Left cardiac atrium (tissue), 4 donors: Measurements from ENCODE around the gene CLEC4F. TPM values are rescaled to one million over a fixed set of nuclear protein-coding genes. Genes with fewer than 3 reads are reported as not detected.
"Not testable (repeated sequence)": the region's sequence is repeated elsewhere in the genome, so short reads cannot be mapped to it uniquely, and the experiment has no call there.

Experiments used
- ATAC-seq, 2 donors: fragments of 200-7000 bp; cut with Tn5 transposase; one replicate each; pipeline ENCODE4 v1.9.1; 2020; ENCODE audit warnings: mild to moderate bottlenecking in 2 of 2, moderate library complexity in 2 of 2
- DNase-seq: peaks from one replicate; pipeline ENCODE4 v3.0.0-alpha.2; 2020
- intact Hi-C, 2 donors: fragments of 100-400 bp; cut with DNase I; formaldehyde crosslinking; loops; one replicate each; pipeline versions ENCODE4 v1.14.1 to v1.15.1; 2022 to 2023
- total RNA-seq, 2 donors: library from RNA; stranded (reverse); fragmentation: NEBNext Ultra II Directional; extraction: Animal tissue kit (Norgen Biotek cat#: 25700); gene quantifications; one replicate each; pipeline ENCODE4 v1.2.1, GENCODE V29; 2021
- donor health status: DM: no; HTN: yes; CAD: no.
- donor health status: DM: no; HTN: yes; CAD: no; lungs with severe emphysema.
- donor health status: DM: yes; HTN: yes; CAD: no.
- donor health status: Dilated cardiomyopathy.

Gene CLEC4F
- total RNA-seq, 2 donors from 2014 or later: 0.12 to 0.21 TPM

- intact Hi-C loops: no loop called here
- DNase-seq (no peak), ATAC-seq (no peak)
Measured at GRCh38 chr2:70828115-70828514, 7.7 kb upstream of the CLEC4F start.

GRCh38 chr2:70827388-70827787, 7.0 kb upstream of the CLEC4F start:
- intact Hi-C loops: no loop called here
- no peak for ATAC-seq
- no peak for DNase-seq

- ATAC-seq (no peak), DNase-seq (no peak)
- intact Hi-C loops: no loop called here
Measured at GRCh38 chr2:70826696-70827350, 6.4 kb upstream of the CLEC4F start.

DNA sequence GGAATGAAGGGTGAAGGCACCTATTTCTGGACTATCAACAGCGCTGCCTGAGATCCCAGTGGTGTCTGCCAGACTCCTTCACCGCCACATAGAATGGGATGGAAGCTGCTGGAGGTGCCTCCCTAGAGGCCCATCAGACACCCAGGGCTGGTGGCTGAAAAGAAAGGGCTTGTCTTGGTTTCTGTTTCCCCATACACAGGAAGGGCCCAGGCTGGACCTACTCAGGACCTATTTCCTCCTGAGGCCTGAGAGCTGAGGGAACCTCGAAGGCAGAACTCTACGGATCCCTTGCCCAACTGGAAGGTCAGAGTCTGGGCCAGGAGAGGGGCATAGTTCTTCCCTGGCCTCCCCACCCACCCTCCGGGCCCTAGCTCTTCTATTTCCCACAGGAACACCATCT, 2.9 kb upstream of the CLEC4F start:
- ATAC-seq (no peak), DNase-seq (no peak)
- intact Hi-C loops: no loop called here

- DNase-seq (no peak), ATAC-seq (no peak)
- intact Hi-C loops: no loop called here
Measured at GRCh38 chr2:70822843-70823242, 2.4 kb upstream of the CLEC4F start.

DNA sequence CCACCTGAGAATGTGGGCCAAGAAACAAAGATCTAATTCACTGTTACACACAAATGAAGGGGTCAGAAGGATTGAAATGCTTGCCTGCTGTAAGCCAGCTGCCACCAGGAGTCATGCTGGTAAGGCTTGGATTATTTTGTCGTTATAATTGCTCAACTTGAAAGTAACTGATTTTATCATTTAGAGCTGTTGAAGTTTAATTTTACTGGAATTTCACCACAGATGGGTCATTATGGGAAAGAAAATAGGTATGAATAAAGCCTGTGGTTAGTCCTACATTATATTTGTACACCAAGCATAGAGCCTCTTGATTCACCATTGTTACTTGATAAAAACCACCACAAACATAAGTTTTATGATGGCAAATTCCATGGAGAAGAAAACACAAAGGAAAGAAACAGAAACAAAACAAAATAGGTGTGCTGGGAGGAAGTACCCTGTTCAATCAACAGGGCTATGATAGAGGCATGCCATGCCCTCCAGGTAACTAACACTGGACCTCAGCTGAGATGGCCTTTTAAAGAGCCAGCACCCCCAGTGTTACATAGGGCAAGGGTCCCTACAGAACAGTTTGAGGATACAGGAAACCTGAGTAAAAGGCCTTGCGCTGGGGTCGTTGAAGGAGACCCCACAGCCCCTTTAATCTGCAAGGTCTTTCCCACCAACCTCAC, 3.0 kb downstream of the CLEC4F start:
- ATAC-seq (no peak), DNase-seq (no peak)
- intact Hi-C loops: no loop called here

- DNase-seq (no peak), ATAC-seq (no peak)
- intact Hi-C loops: no loop called here
Measured at GRCh38 chr2:70816726-70817125, 3.7 kb downstream of the CLEC4F start.

DNA sequence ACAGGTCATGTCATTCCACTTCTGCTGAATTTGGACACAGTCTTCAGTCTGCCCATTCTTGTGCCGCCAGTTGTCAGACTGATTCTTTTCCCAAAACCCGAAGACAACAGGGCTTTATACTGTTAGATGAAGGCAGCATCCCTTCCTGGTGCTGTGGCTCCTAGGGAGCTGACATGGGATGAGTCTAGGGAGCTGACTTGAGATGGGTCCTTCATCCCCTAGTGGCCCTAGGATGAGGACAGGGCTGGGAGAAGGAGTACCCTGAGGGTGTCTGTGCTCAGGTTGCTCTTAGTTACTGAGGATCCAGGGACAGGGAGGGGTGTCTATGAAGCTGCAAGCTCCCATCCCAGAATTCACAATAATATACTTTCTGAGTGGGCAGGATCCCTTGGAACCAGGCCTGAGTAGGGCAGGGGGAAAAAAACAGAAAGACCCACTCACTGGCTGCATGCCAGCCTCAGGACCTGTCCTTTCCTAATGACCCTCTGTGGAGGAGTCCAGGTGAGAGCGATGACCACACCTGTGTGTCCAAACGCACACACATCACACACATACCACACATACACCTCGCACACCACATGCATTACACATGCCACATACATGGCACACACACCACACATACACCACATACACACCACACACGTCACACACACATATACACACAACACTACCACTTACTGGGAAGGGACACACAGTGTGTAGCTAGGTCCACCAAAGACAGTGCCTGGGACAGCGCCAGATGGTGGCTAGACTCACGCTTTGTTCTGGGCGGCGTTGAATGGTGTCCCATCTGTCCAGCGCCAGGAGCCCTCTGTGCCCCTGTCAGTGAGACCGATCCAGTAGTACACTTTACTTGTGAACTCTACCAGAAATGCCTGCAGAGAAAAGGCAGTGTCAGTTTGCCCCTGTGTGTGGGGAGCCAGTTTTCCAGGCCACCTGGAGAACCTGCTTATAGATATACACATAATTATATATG, 11.1 kb downstream of the CLEC4F start:
- intact Hi-C loops: no loop called here
- ATAC-seq (no peak), DNase-seq (no peak)

- intact Hi-C loops: no loop called here
- DNase-seq: no peak
- no peak for ATAC-seq
Measured at GRCh38 chr2:70807828-70808118, 12.6 kb downstream of the CLEC4F start.

GRCh38 chr2:70807102-70807827, 13.1 kb downstream of the CLEC4F start:
- DNase-seq: no peak
- no peak for ATAC-seq
- intact Hi-C loops: no loop called here

- no peak for ATAC-seq
- DNase-seq: no peak
- intact Hi-C loops: no loop called here
Measured at GRCh38 chr2:70806620-70807019, 13.8 kb downstream of the CLEC4F start.

GRCh38 chr2:70806013-70806412, 14.4 kb downstream of the CLEC4F start:
- intact Hi-C loops: no loop called here
- DNase-seq (no peak), ATAC-seq (no peak)

- intact Hi-C loops: no loop called here
- ATAC-seq (no peak), DNase-seq (no peak)
Measured at GRCh38 chr2:70801607-70802263, 18.7 kb downstream of the CLEC4F start.

DNA sequence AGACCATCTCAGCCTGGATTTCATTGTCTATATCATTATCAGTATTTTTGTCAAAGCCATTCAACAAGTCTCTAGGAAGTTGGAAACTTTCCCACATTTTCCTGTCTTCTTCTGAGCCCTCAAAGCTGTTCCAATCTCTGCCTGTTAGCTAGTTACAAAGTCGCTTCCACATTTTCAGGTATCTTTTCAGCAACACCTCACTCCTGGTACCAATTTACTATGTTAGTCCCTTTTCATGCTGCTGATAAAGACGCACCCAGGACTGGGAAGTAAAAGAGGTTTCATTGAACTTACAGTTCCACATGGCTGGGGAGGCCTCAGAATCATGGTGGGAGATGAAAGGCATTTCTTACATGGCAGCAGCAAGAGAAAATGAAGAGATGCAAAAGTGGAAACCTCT, 20.7 kb downstream of the CLEC4F start:
- intact Hi-C loops: loop anchor here in 1 of 2 donors (10.0 kb wide), 1 partner anchor 75 kb away; no protein-coding TSS in a partner anchor
- DNase-seq: no peak
- ATAC-seq: no peak

DNA sequence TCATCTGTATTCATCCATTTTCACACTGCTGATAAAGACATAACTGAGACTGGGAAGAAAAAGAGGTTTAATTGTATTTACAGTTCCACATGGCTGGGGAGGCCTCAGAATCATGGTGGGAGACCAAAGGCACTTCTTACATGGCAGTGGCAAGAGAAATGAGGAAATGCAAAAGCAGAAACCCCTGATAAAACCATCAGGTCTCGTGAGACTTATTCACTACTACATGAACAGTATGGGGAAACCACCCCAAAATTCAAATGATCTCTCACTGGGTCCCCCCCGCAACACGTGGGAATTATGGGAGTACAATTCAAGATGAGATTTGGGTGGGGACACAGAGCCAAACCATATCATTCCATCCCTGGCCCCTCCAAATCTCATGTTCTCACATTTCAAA, 22.4 kb downstream of the CLEC4F start:
- ATAC-seq, DNase-seq: not testable (repeated sequence)
- intact Hi-C loops: loop anchor here in 1 of 2 donors (10.0 kb wide), 1 partner anchor 77 kb away; no protein-coding TSS in a partner anchor

- no peak for DNase-seq
- ATAC-seq: no peak
- intact Hi-C loops: loop anchor here in 1 of 2 donors (10.0 kb wide), 1 partner anchor 77 kb away; no protein-coding TSS in a partner anchor
Measured at GRCh38 chr2:70797506-70797905, 22.9 kb downstream of the CLEC4F start.

DNA sequence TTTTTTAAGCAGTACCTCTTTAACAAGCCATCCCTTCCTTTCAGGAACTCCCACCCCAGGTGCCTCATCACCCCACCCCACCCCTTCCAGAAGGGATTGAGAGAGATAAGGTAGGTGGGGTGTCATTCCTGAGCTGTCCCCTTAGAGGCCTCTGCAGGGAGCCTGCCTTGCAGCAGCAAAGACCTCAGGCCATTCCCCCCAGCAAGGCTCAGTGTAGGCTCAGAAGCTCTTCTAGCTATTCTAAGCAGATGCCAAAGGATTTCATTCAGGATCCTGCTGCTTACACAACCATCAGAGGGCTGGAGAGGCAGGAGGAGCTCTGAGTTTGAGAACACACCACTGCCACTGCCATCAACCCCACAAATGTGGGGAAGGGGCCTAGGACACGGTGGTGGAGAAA, 24.1 kb downstream of the CLEC4F start:
- intact Hi-C loops: loop anchor here in 1 of 2 donors (10.0 kb wide), 1 partner anchor 79 kb away; no protein-coding TSS in a partner anchor

GRCh38 chr2:70795164-70795995, 25.0 kb downstream of the CLEC4F start:
- ATAC-seq: no peak
- DNase-seq: no peak
- intact Hi-C loops: loop anchor here in 1 of 2 donors (10.0 kb wide), 1 partner anchor 79 kb away; no protein-coding TSS in a partner anchor

More for the DNA sequence above, 24.1 kb downstream of the CLEC4F start:
- ATAC-seq (no peak), DNase-seq (no peak)
